ENCODE measurements around the gene TMEM222. TPM values are rescaled to one million over a fixed set of nuclear protein-coding genes. Genes with fewer than 3 reads are reported as not detected.
A peak's percentile ranks its signal among the peaks of the same experiment; 100 is the strongest.

TMEM222 gene
- total and polyA plus RNA-seq, 2 of the 4 experiments (the other 2 are of a cell fraction) = 19.9 to 54.1 TPM

GRCh38 chr1:27346991-27347624 is 25.1 kb downstream of the TMEM222 start:
- H3K23ac ChIP-seq (ENCODE audit: low read depth, low read length) = no peak overlapping the region
- no peak overlapping the region for H2BK15ac ChIP-seq (ENCODE audit: low read depth, low read length)
- DNase-seq (peak; percentile 13), ATAC-seq (ENCODE audit: low read depth) (no peak)
- peak overlapping the region; percentile 34 for H2AFZ ChIP-seq (replicated peaks; ENCODE audit: low read length, poor library complexity)
- no peaks in the 10 kb centered on the region for H4K20me1 ChIP-seq (ENCODE audit: insufficient read depth, low read length)
- no peak overlapping the region for H3K4ac ChIP-seq (ENCODE audit: low read depth, low read length)
- no peaks in the 10 kb centered on the region for H3K9me3 ChIP-seq (ENCODE audit: control insufficient read depth, insufficient read depth, low read length)
- no peak overlapping the region for H4K8ac ChIP-seq (ENCODE audit: low read depth in 2 of 2, low read length in 2 of 2)
- H3K56ac ChIP-seq (ENCODE audit: extremely low read depth, insufficient read depth, low read length) = no peak overlapping the region
- H3K27ac ChIP-seq (ENCODE audit: insufficient read depth, low read length) = no peak overlapping the region
- no peak overlapping the region for H3K9ac ChIP-seq (ENCODE audit: low read depth, low read length)
- H3K9me1 ChIP-seq (ENCODE audit: insufficient read depth, low read length) = no peaks in the 10 kb centered on the region; the same call in 1 of the 2 replicates
- no peak overlapping the region for H3K14ac ChIP-seq (replicated peaks; ENCODE audit: low read depth, low read length)
- no peak overlapping the region for H2BK120ac ChIP-seq (ENCODE audit: low read depth, low read length)
- H2BK20ac ChIP-seq (ENCODE audit: low read depth, low read length) = no peak overlapping the region
- no peaks in the 10 kb centered on the region for H3K79me1 ChIP-seq (ENCODE audit: low read depth in 1 of 2, low read length in 2 of 2)
- 96% methylated on average over 5 of the region's 14 CpGs; no CpG with 5 or more reads in 1 of the 2 experiments for WGBS, 2 experiments (ENCODE audit: extremely low coverage in 2 of 2, insufficient read length in 1 of 2)
- ChIA-PET CTCF (no interaction called here), POLR2A (ENCODE audit: unreplicated experiment) (no interaction called here)
- peak overlapping the region; percentile 76 for H2AK9ac ChIP-seq (replicated peaks; ENCODE audit: low read depth, low read length, poor library complexity)
- H3K27me3 ChIP-seq (ENCODE audit: control insufficient read depth, insufficient read depth, low read length) = no peaks in the 10 kb centered on the region; the same call in 1 of the 2 replicates
- no peak overlapping the region for H3K4me2 ChIP-seq (ENCODE audit: low read depth, low read length)
- TF ChIP-seq SMC3 (IDR thresholded peaks at IDR 0.05; ENCODE audit: low read depth, low read length) (no peak), RCOR1 (IDR thresholded peaks at IDR 0.05; ENCODE audit: insufficient replicate concordance, low read length) (no peak)
- TF ChIP-seq, protein P1, sequence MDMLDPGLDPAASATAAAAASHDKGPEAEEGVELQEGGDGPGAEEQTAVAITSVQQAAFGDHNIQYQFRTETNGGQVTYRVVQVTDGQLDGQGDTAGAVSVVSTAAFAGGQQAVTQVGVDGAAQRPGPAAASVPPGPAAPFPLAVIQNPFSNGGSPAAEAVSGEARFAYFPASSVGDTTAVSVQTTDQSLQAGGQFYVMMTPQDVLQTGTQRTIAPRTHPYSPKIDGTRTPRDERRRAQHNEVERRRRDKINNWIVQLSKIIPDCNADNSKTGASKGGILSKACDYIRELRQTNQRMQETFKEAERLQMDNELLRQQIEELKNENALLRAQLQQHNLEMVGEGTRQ (IDR thresholded peaks at IDR 0.05; ENCODE audit: low read depth, low read length) = no peak
- no peak overlapping the region for H3K4me3 ChIP-seq (ENCODE audit: insufficient read depth, low read depth, low read length)
- H3K4me1 ChIP-seq (ENCODE audit: control insufficient read depth, insufficient read depth, low read length) = peaks cover 9% of the 10 kb centered on the region; the same call in 1 of the 2 replicates
- no peak overlapping the region for H3K18ac ChIP-seq (ENCODE audit: low read depth, low read length)
- BruUV-seq (replicated peaks) = no TSS peak
- H4K91ac ChIP-seq (ENCODE audit: insufficient read depth, low read depth, low read length) = no peak overlapping the region
- no peak overlapping the region for H4K5ac ChIP-seq (ENCODE audit: low read depth, low read length)
- no peaks in the 10 kb centered on the region for H3K36me3 ChIP-seq (ENCODE audit: control insufficient read depth, insufficient read depth, low read length)
- dilution Hi-C loops (cut with HindIII; ENCODE audit: low sequenced_read_pairs, unreplicated experiment) (no loop called here), in situ Hi-C loops (cut with MboI; ENCODE audit: low sequenced_read_pairs) (no loop called here), intact Hi-C loops (cut with micrococcal nuclease) (no loop called here)
- no peak overlapping the region for H2AK5ac ChIP-seq (ENCODE audit: low read depth, low read length)
- no peak overlapping the region for H2BK5ac ChIP-seq (ENCODE audit: low read depth, low read length, poor library complexity, severe bottlenecking)

All from IMR-90 (cell line).